DOHH2 (cell line): Measurements from ENCODE around the gene FRMPD1.

ENCODE experiments used
- H3F3A ChIP-seq: fragments of 200-600 bp; sonication (generic), shearing (Covaris generic); 2 replicates; pipeline ENCODE4 v1.6.0; 2016; ENCODE audit warnings: antibody characterized with exemption, mild to moderate bottlenecking; ENCODE audit not compliant: control insufficient read depth, insufficient read depth
- H3K27ac ChIP-seq: fragments of 200-600 bp; sonication (generic); 2 replicates; pipeline ENCODE4 v1.5.1; 2014; ENCODE audit warnings: low read depth, mild to moderate bottlenecking, low read length, moderate library complexity
- H3K27me3 ChIP-seq: fragments of 200-600 bp; sonication (generic); 2 replicates; pipeline ENCODE4 v1.6.1; 2014; ENCODE audit warnings: mild to moderate bottlenecking, low read length, mixed read lengths; ENCODE audit not compliant: control insufficient read depth
- H3K36me3 ChIP-seq: fragments of 200-600 bp; sonication (generic); 2 replicates; pipeline ENCODE4 v1.6.1; 2014; ENCODE audit warnings: mild to moderate bottlenecking, low read length, moderate library complexity, mixed read lengths; ENCODE audit not compliant: control insufficient read depth
- H3K4me1 ChIP-seq: fragments of 200-600 bp; sonication (generic); 2 replicates; pipeline ENCODE4 v1.6.1; 2014; ENCODE audit warnings: mild to moderate bottlenecking, low read length, mixed read lengths; ENCODE audit not compliant: control insufficient read depth
- H3K4me2 ChIP-seq: fragments of 200-600 bp; sonication (generic); 2 replicates; pipeline ENCODE4 v1.6.0; 2014; ENCODE audit warnings: mild to moderate bottlenecking, low read length, moderate library complexity
- H3K4me3 ChIP-seq: fragments of 200-600 bp; sonication (generic); 2 replicates; pipeline ENCODE4 v1.5.1; 2014; ENCODE audit warnings: mild to moderate bottlenecking, low read length, mixed read lengths
- H3K79me2 ChIP-seq: fragments of 200-600 bp; sonication (generic); 2 replicates; pipeline ENCODE4 v1.6.1; 2014; ENCODE audit warnings: mild to moderate bottlenecking, low read length, mixed read lengths; ENCODE audit not compliant: control insufficient read depth
- H3K9me2 ChIP-seq: fragments of 200-600 bp; sonication (generic); replicated peaks from 2 replicates; pipeline ENCODE4 v1.6.1; 2014; ENCODE audit warnings: mild to moderate bottlenecking, low read length, mixed read lengths; ENCODE audit not compliant: control insufficient read depth
- H3K9me3 ChIP-seq: fragments of 200-600 bp; sonication (generic); 2 replicates; pipeline ENCODE4 v1.6.1; 2014; ENCODE audit warnings: antibody characterized with exemption, low read length, mixed read lengths; ENCODE audit not compliant: control insufficient read depth, insufficient read depth
- H4K20me1 ChIP-seq: fragments of 200-600 bp; sonication (generic); 2 replicates; pipeline ENCODE4 v1.6.0; 2014; ENCODE audit warnings: low read depth, mild to moderate bottlenecking, antibody characterized with exemption, low read length, moderate library complexity; ENCODE audit not compliant: control insufficient read depth, insufficient read depth
- CTCF ChIP-seq: fragments of 200-600 bp; sonication (generic); IDR thresholded peaks from one replicate; pipeline ENCODE4 v1.5.1; 2014; ENCODE audit warnings: antibody characterized with exemption, mild to moderate bottlenecking, low read depth, low read length; ENCODE audit not compliant: poor library complexity, severe bottlenecking
- EZH2phosphoT487 ChIP-seq: fragments of 200-600 bp; sonication (generic); IDR thresholded peaks from 2 replicates; pipeline ENCODE4 v1.6.1; 2017; ENCODE audit warnings: borderline replicate concordance, mild to moderate bottlenecking, antibody characterized with exemption, low read length, moderate library complexity, mixed read lengths

FRMPD1 gene

GRCh38 chr9:37778534-37778933, 127.8 kb downstream of the FRMPD1 start:
- Histone ChIP-seq H3K4me3 (no peak overlapping the region), H3K27ac (no peak overlapping the region), H4K20me1 (peaks cover 16% of the 10 kb centered on the region; the same call in 1 of the 2 replicates), H3K9me2 (no peaks in the 10 kb centered on the region), H3K27me3 (no peaks in the 10 kb centered on the region), H3K4me1 (peaks cover 18% of the 10 kb centered on the region), H3K9me3 (no peaks in the 10 kb centered on the region), H3F3A (no peaks in the 10 kb centered on the region), H3K36me3 (peaks cover 78% of the 10 kb centered on the region), H3K79me2 (peaks cover 34% of the 10 kb centered on the region), H3K4me2 (no peak overlapping the region)
- no peak for TF ChIP-seq CTCF
- no peak for TF ChIP-seq EZH2phosphoT487

- Histone ChIP-seq H3K4me3 (peak overlapping the region; percentile 91), H3K27me3 (no peaks in the 10 kb centered on the region), H4K20me1 (peaks cover 16% of the 10 kb centered on the region; the same call in 1 of the 2 replicates), H3K9me2 (no peaks in the 10 kb centered on the region), H3K4me2 (peak overlapping the region; percentile 68), H3K79me2 (peaks cover 53% of the 10 kb centered on the region), H3K9me3 (no peaks in the 10 kb centered on the region), H3K36me3 (peaks cover 54% of the 10 kb centered on the region), H3K4me1 (peaks cover 28% of the 10 kb centered on the region), H3F3A (no peaks in the 10 kb centered on the region), H3K27ac (peak overlapping the region; percentile 67)
- no peak for TF ChIP-seq EZH2phosphoT487
Observed at GRCh38 chr9:37784291-37784615, 133.5 kb downstream of the FRMPD1 start.

- TF ChIP-seq EZH2phosphoT487 = no peak
- peak; percentile 8 for TF ChIP-seq CTCF
- Histone ChIP-seq H3K79me2 (peaks cover 53% of the 10 kb centered on the region), H4K20me1 (peaks cover 16% of the 10 kb centered on the region; the same call in 1 of the 2 replicates), H3F3A (no peaks in the 10 kb centered on the region), H3K27me3 (no peaks in the 10 kb centered on the region), H3K4me2 (peak within 1 kb of the TSS; percentile 68), H3K4me1 (peaks cover 28% of the 10 kb centered on the region), H3K36me3 (peaks cover 48% of the 10 kb centered on the region), H3K9me2 (no peaks in the 10 kb centered on the region), H3K9me3 (no peaks in the 10 kb centered on the region), H3K27ac (peak within 1 kb of the TSS; percentile 67), H3K4me3 (peak within 1 kb of the TSS; percentile 91)
Observed at GRCh38 chr9:37784616-37785483, 134.1 kb downstream of the FRMPD1 start, which contains the start of gene EXOSC3. EXOSC3 (minus strand) TSS chr9:37785064; CDS start chr9:37785044, 20 bp downstream.

GRCh38 chr9:37787059-37787458, 136.3 kb downstream of the FRMPD1 start:
- H3K27ac ChIP-seq = no peak overlapping the region
- H4K20me1 ChIP-seq = peaks cover 9% of the 10 kb centered on the region; the same call in 1 of the 2 replicates
- peaks cover 33% of the 10 kb centered on the region for H3K79me2 ChIP-seq
- TF ChIP-seq EZH2phosphoT487 (no peak), CTCF (no peak)
- no peaks in the 10 kb centered on the region for H3K9me2 ChIP-seq
- H3K9me3 ChIP-seq = no peaks in the 10 kb centered on the region
- no peaks in the 10 kb centered on the region for H3F3A ChIP-seq
- peaks cover 26% of the 10 kb centered on the region for H3K36me3 ChIP-seq
- H3K27me3 ChIP-seq = no peaks in the 10 kb centered on the region
- peaks cover 24% of the 10 kb centered on the region for H3K4me1 ChIP-seq
- H3K4me2 ChIP-seq = no peak overlapping the region
- H3K4me3 ChIP-seq = no peak overlapping the region
